ENCODE data around the gene YAP1.

The YAP1 gene

DNA sequence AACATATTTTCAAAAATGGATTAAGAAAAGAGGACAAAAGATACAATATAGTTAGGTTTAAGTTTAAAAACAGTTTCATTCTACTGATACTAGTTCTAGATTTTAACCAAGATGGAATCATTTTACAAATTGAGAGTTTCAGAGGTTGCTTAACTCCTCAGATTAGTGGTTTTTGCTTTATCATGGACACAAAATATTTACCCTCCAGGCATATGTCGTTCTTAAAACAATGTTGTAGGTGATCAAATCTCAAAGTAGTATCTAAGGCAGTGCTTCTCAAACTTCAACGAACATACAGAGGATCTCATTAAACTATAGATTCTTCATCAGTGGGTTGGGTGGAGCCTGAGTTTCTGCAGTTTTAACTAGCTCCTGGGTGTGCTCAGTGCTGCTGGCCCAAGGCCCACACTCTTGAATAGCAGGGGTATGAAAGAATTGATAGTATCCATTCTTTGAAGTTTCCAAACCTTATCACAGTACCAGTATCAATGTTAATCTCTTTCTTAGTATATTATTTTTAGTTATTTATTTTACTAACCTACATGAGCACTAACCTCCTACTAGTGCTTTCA lies 48.0 kb downstream of the YAP1 start:
- TF ChIP-seq, protein P1, sequence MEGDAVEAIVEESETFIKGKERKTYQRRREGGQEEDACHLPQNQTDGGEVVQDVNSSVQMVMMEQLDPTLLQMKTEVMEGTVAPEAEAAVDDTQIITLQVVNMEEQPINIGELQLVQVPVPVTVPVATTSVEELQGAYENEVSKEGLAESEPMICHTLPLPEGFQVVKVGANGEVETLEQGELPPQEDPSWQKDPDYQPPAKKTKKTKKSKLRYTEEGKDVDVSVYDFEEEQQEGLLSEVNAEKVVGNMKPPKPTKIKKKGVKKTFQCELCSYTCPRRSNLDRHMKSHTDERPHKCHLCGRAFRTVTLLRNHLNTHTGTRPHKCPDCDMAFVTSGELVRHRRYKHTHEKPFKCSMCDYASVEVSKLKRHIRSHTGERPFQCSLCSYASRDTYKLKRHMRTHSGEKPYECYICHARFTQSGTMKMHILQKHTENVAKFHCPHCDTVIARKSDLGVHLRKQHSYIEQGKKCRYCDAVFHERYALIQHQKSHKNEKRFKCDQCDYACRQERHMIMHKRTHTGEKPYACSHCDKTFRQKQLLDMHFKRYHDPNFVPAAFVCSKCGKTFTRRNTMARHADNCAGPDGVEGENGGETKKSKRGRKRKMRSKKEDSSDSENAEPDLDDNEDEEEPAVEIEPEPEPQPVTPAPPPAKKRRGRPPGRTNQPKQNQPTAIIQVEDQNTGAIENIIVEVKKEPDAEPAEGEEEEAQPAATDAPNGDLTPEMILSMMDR (IDR thresholded peaks at IDR 0.05; ENCODE audit: extremely low read depth, missing control alignments): no peak
- no peak for DNase-seq (ENCODE audit: low spot score)

GRCh38 chr11:102163368-102163767 lies 53.1 kb downstream of the YAP1 start:
- TF ChIP-seq, protein P1 (IDR thresholded peaks at IDR 0.05; ENCODE audit: extremely low read depth, missing control alignments): no peak
- DNase-seq (ENCODE audit: low spot score): no peak

DNA sequence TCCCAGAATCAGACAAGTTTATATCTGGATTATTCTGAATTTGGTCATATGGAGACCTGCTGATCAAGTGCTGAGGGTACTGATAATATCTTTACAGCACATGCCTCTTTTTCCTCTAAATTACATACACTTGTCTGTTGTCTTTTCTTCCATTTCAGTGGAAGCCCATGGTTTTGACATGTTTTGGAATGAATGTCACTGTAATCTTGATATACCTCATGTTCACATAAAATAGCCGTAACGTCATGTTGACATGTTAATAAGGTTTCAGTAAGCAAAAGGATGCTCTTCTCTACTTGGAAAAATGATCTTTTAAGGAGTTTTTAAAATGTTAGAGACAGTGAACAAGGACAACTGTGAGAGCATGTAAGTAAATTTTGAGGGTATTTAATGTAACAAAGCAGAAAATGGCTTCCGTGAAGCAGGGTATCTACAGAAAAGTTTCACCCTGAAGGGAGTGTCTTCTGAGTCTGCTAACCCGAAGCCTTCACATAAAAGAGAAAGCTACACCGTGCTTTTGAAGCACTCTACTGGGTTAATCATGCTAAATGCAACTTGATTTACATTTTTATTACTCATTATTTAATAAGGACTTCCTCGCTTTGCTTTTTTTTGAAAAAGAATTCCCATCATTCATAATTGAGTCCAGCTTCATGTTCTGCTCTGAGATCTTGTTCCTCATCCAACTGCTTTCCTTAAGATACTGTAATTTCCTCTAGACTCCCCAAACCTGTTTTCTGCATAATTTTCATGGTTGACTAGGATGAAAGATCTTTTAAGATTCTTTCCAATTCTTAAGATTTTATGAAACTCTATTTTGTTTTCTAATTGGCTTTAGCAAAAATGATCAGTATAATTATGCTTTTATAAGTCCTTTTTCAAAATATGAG lies 56.2 kb downstream of the YAP1 start:
- TF ChIP-seq, protein P1 (IDR thresholded peaks at IDR 0.05; ENCODE audit: extremely low read depth, missing control alignments): no peak
- DNase-seq (ENCODE audit: low spot score): no peak

DNA sequence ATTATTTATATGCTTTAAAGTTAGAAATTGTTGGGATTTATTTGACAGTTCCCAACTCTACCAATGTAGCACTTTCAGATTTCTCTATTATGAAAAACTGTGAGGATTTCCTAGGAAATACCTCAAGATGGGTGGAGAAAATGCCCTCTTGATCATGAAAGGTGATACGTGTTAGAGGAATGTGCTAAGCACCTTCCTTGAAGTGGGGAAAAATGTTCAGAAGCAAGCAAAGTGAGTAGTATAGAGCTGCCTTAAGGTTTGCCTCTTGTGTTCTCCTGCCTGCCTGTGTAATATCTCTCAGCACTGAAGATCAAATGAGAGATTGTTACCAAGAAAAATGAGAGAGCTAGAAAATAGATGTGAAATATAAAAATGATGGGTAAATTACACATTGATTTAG lies 58.2 kb downstream of the YAP1 start:
- DNase-seq (ENCODE audit: low spot score): no peak
- TF ChIP-seq, protein P1 (IDR thresholded peaks at IDR 0.05; ENCODE audit: extremely low read depth, missing control alignments): no peak

DNA sequence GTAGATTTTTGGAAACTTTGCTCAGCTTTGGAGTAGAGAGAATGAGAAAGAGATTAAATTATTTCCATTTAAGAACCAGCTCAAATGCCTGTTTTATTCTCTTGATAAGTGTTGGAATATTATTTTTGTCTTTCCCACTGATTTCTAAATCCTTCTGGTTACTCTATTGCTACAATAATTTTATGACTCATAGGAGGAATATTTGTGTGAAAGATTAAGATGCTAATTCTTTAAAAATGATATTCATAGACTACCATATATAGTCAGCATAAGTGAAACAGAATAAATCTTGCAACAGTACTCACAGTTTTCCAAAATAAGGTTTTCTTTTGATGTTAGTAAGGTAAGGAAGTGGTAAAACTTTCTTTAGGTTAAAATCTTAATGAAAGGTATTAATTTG lies 60.9 kb downstream of the YAP1 start:
- TF ChIP-seq, protein P1 (IDR thresholded peaks at IDR 0.05; ENCODE audit: extremely low read depth, missing control alignments): no peak
- no peak for DNase-seq (ENCODE audit: low spot score)

DNA sequence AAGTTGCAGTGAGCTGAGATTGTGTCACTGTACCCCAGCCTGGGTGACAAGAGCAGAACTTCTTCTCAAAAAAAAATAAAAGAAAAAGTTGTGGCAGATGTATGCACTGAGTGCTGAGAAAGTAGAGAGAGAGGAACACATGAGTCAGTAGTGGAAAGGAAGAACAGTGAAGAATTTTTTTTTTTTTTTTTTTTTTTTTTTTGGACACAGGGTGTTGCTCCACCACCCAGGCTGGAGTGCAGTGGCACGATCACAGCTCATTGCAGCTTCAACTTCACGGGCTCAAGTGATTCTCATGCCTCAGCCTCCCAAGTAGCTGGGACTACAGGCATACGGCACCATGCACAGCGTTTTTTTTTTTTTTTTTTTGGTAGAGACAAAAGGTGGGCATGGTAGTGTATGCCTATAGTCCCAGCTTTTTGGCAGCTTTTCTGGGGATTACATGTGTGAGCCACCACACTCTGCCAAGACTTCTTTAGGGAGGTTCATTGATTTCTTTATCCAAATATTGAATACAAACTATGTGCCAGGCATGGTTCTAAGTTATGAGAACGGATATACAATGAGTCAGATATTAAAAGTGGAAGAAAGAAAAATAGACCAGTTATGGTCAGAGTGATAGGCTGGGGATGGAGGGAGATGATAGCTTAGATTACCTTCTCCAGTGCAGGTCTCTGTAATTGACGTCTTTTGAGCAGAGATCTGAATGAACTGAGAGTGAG lies 62.0 kb downstream of the YAP1 start:
- TF ChIP-seq, protein P1 (IDR thresholded peaks at IDR 0.05; ENCODE audit: extremely low read depth, missing control alignments): no peak
- no peak for DNase-seq (ENCODE audit: low spot score)

DNA sequence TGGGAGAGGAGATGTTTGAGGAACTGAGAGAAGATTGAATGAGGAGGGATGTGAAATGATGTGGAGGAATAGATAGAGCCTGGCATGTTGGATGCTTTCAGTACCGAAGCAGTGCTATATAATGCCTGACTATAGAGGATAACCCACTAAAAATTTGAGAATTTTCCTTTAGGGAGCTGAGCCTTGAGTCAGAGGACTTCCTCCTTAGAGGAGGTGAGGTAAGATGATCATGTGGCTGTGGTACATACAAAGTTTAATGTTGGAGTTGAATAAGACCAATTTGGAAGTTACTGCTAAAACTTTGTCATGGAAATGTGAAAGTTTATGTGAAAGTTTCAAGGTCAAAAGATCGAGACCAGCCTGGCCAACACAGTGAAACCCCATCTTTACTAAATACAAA lies 66.9 kb downstream of the YAP1 start:
- TF ChIP-seq, protein P1 (IDR thresholded peaks at IDR 0.05; ENCODE audit: extremely low read depth, missing control alignments): no peak
- no peak for DNase-seq (ENCODE audit: low spot score)

Measured in GM20000 (cell line).